Activated CD4-positive, alpha-beta memory T cell treated with anti-CD3 and anti-CD28 coated beads, Interleukin-2, amount 10 ng/mL, durations not matched to agents 7 days and 5 days (primary cell): ENCODE measurements around the gene KRT222. TPM values are rescaled to one million over a fixed set of nuclear protein-coding genes. Genes with fewer than 3 reads are reported as not detected.

Experiments
- CTCF ChIA-PET: fragments of 350-600 bp; sonication (Branson Sonifier 250); formaldehyde crosslinking; loops from one replicate; lab custom pipeline; 2021; ENCODE audit warnings: antibody characterized with exemption, inconsistent platforms; lab: Charles Lee
- POLR2A ChIA-PET: fragments of 350-600 bp; sonication (Branson Sonifier 250); formaldehyde crosslinking; loops from one replicate; lab custom pipeline; 2021; ENCODE audit warnings: antibody characterized with exemption; lab: Charles Lee
- DNase-seq: peaks from one replicate; pipeline ENCODE4 v3.0.0-alpha.2; 2020
- H3K27ac Mint-ChIP-seq: one replicate; pipeline ENCODE4 v1.8.0; 2021; ENCODE audit warnings: mild to moderate bottlenecking, mixed read lengths
- H3K27me3 Mint-ChIP-seq: one replicate; pipeline ENCODE4 v1.8.0; 2021; ENCODE audit warnings: mixed read lengths
- H3K36me3 Mint-ChIP-seq: one replicate; pipeline ENCODE4 v1.8.0; 2021; ENCODE audit warnings: low read depth, mixed read lengths
- H3K4me1 Mint-ChIP-seq: one replicate; pipeline ENCODE4 v1.8.0; 2021; ENCODE audit warnings: mixed read lengths
- H3K4me3 Mint-ChIP-seq: one replicate; pipeline ENCODE4 v1.8.0; 2021; ENCODE audit warnings: mild to moderate bottlenecking, mixed read lengths
- H3K9me3 Mint-ChIP-seq: one replicate; pipeline ENCODE4 v1.8.0; 2021; ENCODE audit warnings: mixed read lengths
- total RNA-seq, 2 experiments: library from RNA; stranded (reverse); gene quantifications; one replicate each; pipeline ENCODE4 v1.2.3, GENCODE V29; 2021

KRT222 gene
- total RNA-seq, 2 experiments from 2014 or later = not detected

DNA sequence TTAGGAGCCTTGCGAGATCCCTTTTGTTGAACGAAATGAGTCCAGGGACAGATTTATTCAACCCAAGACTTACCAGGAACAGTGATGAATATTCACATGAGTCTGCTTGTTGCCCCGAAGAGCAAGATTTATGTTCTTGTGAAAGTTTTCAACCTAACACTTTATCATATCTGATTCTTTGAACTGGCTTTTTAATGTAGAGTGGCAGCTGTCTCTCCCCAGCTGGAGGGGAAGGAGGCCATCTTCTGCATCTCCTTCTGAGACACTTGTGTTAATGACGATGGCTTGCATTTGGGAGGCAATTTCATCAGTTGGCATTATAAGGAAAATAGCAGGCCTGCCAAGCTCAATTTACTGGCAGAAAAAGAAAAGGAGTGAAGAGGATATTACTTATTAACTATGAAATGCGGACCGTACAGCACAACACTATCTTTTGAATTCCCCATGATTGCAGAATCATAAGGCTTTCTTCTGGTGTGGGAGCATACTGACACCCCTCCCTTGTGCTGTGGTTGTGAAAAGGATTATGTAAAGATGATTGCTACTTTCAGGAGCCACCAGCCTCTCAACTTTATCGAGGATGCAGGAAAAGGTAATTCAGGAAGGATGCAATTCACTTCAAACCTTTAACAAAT, 53.0 kb downstream of the KRT222 start:
- H3K4me1 Mint-ChIP-seq = peaks cover 79% of the 10 kb centered on the region
- H3K4me3 Mint-ChIP-seq = no peak overlapping the region
- H3K27me3 Mint-ChIP-seq = peaks cover 3% of the 10 kb centered on the region
- no peaks in the 10 kb centered on the region for H3K9me3 Mint-ChIP-seq
- peak overlapping the region; percentile 33 for H3K27ac Mint-ChIP-seq
- DNase-seq = no peak
- H3K36me3 Mint-ChIP-seq = no peaks in the 10 kb centered on the region
- ChIA-PET POLR2A (interaction anchor here (1.0 to 10.7 kb wide), 6 partner anchors 9 to 95 kb away, joined by 3 to 130 read pairs (median 4); partner anchors contain the start of genes CCR7 and SMARCE1), CTCF (interaction anchor here (1.1 to 2.5 kb wide), 2 partner anchors 9 to 52 kb away, joined by 3 to 6 read pairs; no protein-coding TSS in a partner anchor)

DNA sequence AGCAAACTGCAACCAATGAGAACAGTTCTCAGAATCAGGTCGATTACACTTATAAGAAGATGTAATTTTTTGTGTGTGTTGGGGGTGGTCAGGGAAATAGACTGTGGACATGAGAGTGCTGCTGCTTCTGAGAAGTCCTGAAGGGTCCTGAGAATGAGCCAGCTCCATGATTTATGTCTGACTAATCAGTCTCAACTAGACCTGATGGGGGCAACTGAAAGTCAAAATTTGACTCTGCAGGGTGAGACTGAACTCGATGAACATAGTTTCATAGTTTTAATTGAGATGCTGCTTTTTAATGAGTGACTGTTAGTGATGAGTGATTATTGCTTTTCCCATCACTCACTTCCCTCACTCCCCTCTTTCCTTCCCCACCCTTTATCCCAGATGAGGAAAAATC, 54.6 kb downstream of the KRT222 start:
- no peak for DNase-seq
- H3K4me1 Mint-ChIP-seq = peaks cover 89% of the 10 kb centered on the region
- H3K4me3 Mint-ChIP-seq = no peak overlapping the region
- CTCF ChIA-PET = interaction anchor here (1.0 to 2.5 kb wide), 3 partner anchors 9 to 1052 kb away, joined by 4 to 6 read pairs (median 5); no protein-coding TSS in a partner anchor
- POLR2A ChIA-PET = interaction anchor here (0.5 to 10.7 kb wide), 4 partner anchors 8 to 57 kb away, joined by 3 to 130 read pairs (median 4); partner anchors contain the start of gene CCR7
- H3K36me3 Mint-ChIP-seq = no peaks in the 10 kb centered on the region
- no peaks in the 10 kb centered on the region for H3K9me3 Mint-ChIP-seq
- H3K27me3 Mint-ChIP-seq = no peaks in the 10 kb centered on the region
- H3K27ac Mint-ChIP-seq = peak overlapping the region; percentile 38

DNA sequence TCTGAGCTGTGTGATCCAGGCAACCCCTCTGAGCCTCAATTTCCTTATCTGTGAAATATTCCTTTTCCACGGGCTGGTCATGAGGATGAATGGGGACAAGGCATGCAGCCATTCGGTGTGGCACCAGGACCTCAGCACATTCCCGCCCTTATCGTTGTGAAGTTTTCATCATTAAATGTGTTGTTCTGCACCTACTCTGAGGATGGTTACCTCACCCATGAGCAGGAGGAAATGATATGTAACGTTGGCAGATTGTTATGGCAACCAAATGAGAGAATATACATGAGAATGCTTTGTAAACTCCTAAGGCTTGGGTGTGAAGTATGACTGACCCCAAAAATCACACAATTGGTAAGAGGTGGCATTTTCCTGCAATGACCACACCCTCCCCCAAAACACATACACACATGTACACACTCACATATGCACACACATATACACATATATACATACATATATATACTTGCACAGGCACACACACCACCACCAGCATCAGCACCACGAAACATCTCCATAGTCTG, 56.9 kb downstream of the KRT222 start:
- POLR2A ChIA-PET = interaction anchor here (1.0 to 10.7 kb wide), 7 partner anchors 10 to 1081 kb away, joined by 3 to 130 read pairs (median 3); partner anchors contain the start of genes CCR7 and EIF1
- H3K36me3 Mint-ChIP-seq = peaks cover 6% of the 10 kb centered on the region
- CTCF ChIA-PET = interaction anchor here (1.1 to 1.6 kb wide), 2 partner anchors 12 to 19 kb away, joined by 3 to 4 read pairs; no protein-coding TSS in a partner anchor
- H3K27ac Mint-ChIP-seq = peak overlapping the region; percentile 71
- H3K4me3 Mint-ChIP-seq = no peak overlapping the region
- no peaks in the 10 kb centered on the region for H3K9me3 Mint-ChIP-seq
- DNase-seq = no peak
- H3K4me1 Mint-ChIP-seq = peaks cover 91% of the 10 kb centered on the region
- no peaks in the 10 kb centered on the region for H3K27me3 Mint-ChIP-seq

DNA sequence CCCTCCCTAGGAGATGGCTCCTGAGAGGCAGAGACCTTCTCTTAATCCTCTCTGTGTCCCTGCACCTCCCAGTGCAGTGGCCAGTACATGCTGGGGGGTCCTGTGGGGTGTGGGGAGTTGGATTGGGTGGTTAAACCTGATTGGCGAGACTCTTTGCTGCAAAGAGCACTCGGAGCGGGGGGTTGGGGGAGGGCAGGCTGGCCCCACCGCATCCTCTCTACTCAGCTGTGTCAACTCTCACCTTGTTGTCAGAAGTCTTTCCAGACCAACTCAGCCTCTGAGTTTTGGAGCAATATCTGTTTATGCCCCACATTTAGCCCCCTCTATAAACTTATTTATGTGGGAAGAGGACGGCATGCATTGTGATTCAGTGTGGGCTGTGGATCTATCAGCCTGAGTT, 57.3 kb downstream of the KRT222 start:
- ChIA-PET CTCF (interaction anchor here (1.1 to 1.6 kb wide), 2 partner anchors 12 to 20 kb away, joined by 3 to 4 read pairs; no protein-coding TSS in a partner anchor), POLR2A (interaction anchor here (0.9 to 10.7 kb wide), 9 partner anchors 9 to 1081 kb away, joined by 3 to 130 read pairs (median 3); partner anchors contain the start of genes CCR7, EIF1 and SMARCE1)
- Mint-ChIP-seq H3K27ac (peak overlapping the region; percentile 71), H3K9me3 (no peaks in the 10 kb centered on the region), H3K4me1 (peaks cover 91% of the 10 kb centered on the region), H3K4me3 (no peak overlapping the region), H3K36me3 (peaks cover 10% of the 10 kb centered on the region), H3K27me3 (no peaks in the 10 kb centered on the region)
- peak; percentile 53 for DNase-seq

DNA sequence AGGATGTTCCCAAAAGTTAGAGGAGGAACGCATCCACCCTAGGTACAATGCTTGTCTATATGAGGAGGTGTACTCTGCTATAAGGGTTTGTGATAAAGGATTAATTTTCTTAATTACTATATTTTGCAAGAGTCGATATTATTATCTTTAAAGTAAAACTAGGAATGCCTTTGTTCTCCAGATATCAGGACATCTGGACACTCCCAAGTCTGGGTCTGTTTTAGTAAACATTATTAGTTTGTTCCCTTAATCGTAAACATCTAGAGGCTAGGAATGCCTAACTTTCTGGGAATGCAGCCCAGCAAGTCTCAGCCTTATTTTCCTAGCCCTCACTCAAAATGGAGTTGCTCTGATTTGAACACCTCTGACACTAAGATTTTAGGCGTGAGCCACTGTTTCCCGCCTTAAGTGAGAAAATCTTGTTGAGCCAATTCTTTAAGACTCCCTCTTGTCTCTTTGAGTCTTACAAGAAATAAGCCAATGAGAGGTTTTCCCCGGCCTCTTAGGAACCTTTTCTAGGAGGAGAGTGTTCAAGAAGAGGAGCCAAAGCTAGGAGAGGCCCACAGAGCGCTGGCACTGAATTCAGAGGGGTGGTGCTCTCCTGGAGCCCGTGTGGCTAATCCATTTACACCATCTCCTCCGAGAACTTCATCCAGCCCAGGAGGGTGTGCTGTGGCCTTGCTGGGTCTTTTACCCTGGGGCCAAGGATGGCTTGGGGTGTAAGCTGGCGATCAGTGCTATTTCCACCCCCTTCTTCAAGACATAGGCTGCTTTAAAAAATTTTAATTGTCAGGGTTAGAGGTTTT, 58.2 kb downstream of the KRT222 start:
- H3K27ac Mint-ChIP-seq = peak overlapping the region; percentile 71
- CTCF ChIA-PET = interaction anchor here (1.1 to 2.6 kb wide), 3 partner anchors 13 to 44 kb away, joined by 3 to 12 read pairs (median 4); no protein-coding TSS in a partner anchor
- H3K36me3 Mint-ChIP-seq = peaks cover 12% of the 10 kb centered on the region
- POLR2A ChIA-PET = interaction anchor here (0.9 to 10.7 kb wide), 7 partner anchors 8 to 1082 kb away, joined by 3 to 130 read pairs (median 4); partner anchors contain the start of genes CCR7, EIF1 and SMARCE1
- no peak overlapping the region for H3K4me3 Mint-ChIP-seq
- DNase-seq = no peak
- peaks cover 92% of the 10 kb centered on the region for H3K4me1 Mint-ChIP-seq
- H3K27me3 Mint-ChIP-seq = no peaks in the 10 kb centered on the region
- no peaks in the 10 kb centered on the region for H3K9me3 Mint-ChIP-seq

DNA sequence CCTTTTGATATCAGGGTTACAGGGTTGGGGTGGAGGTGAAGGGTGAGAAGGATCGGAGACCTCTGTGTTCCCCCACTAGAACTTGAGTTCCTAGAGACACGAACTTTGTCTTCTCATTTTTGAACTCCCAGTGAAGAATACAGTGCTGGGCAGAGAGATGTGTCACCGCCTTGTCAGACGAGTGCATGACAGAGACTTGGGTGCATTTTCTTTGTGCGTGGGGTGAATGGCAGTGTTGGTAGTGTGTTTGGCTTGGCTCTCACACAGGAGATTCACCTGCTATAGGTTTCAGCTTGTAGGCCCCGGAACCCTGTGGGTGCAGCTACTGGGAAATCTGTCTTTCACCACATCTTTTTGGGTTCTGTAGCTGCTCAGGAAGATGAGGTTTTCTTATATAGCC, 59.7 kb downstream of the KRT222 start:
- H3K9me3 Mint-ChIP-seq = no peaks in the 10 kb centered on the region
- H3K4me3 Mint-ChIP-seq = peak overlapping the region; percentile 5
- ChIA-PET POLR2A (interaction anchor here (0.8 to 10.7 kb wide), 12 partner anchors 8 to 188 kb away, joined by 3 to 130 read pairs (median 4); partner anchors contain the start of genes CCR7 and SMARCE1), CTCF (interaction anchor here (2.6 to 3.4 kb wide), 3 partner anchors 14 to 45 kb away, joined by 12 to 15 read pairs (median 15); no protein-coding TSS in a partner anchor)
- peak overlapping the region; percentile 85 for H3K27ac Mint-ChIP-seq
- H3K27me3 Mint-ChIP-seq = no peaks in the 10 kb centered on the region
- peaks cover 12% of the 10 kb centered on the region for H3K36me3 Mint-ChIP-seq
- peaks cover 91% of the 10 kb centered on the region for H3K4me1 Mint-ChIP-seq
- peak; percentile 67 for DNase-seq

Other genes starting within 250 kb of the KRT222 start
- gene TOP2A, start 247.3 kb downstream of the KRT222 start, total RNA-seq = 100 to 1,000 TPM; 361 to 373 TPM
- 10 to 100 TPM; 27.1 to 28.4 TPM for gene IGFBP4, start 221.7 kb downstream of the KRT222 start, total RNA-seq
- 10 to 100 TPM in 1 of 2 experiments, 1 to 10 TPM in 1; 9.5 to 12.7 TPM for gene TNS4, start 163.6 kb downstream of the KRT222 start, total RNA-seq
- 10 to 100 TPM; 43.3 to 44.6 TPM for gene CCR7, start 99.7 kb downstream of the KRT222 start, total RNA-seq
- gene SMARCE1, start 17.4 kb downstream of the KRT222 start, total RNA-seq = 100 to 1,000 TPM in 1 of 2 experiments, 10 to 100 TPM in 1; 96.7 to 102 TPM
- gene KRT24, start 38.6 kb upstream of the KRT222 start, total RNA-seq = not detected
- not detected for gene KRT25, start 90.2 kb upstream of the KRT222 start, total RNA-seq
- gene KRT26, start 107.0 kb upstream of the KRT222 start, total RNA-seq = not detected
- gene KRT27, start 117.4 kb upstream of the KRT222 start, total RNA-seq = not detected
- not detected for gene KRT28, start 134.8 kb upstream of the KRT222 start, total RNA-seq
- gene KRT10, start 157.4 kb upstream of the KRT222 start, total RNA-seq = 10 to 100 TPM; 20.7 to 22.0 TPM
- gene KRT12, start 202.0 kb upstream of the KRT222 start, total RNA-seq = not detected
- not detected for gene KRT20, start 220.1 kb upstream of the KRT222 start, total RNA-seq